Esophagus muscularis mucosa (tissue), 4 donors: Measurements from ENCODE around the gene TMEM132C. TPM values are rescaled to one million over a fixed set of nuclear protein-coding genes. Genes with fewer than 3 reads are reported as not detected.

Experiments
- DNase-seq: peaks from one replicate; pipeline ENCODE4 v3.0.0-alpha.2; 2017; ENCODE audit errors: extremely low spot score
- H3K27ac ChIP-seq, 4 donors: fragments of 200-600 bp; sonication (generic); replicated peaks in 1 of 4; 1 replicate in 3 of 4; 2 replicates in 1 of 4; pipeline ENCODE4 v1.5.1; 2016 to 2019; ENCODE audit warnings: mild to moderate bottlenecking in 1 of 4
- H3K27me3 ChIP-seq, 4 donors: fragments of 200-600 bp; sonication (generic); one replicate each; pipeline versions ENCODE4 v1.5.1 to v1.6.0; 2016 to 2019
- H3K36me3 ChIP-seq, 4 donors: fragments of 200-600 bp; sonication (generic); one replicate each; pipeline ENCODE4 v1.5.1; 2016 to 2019
- H3K4me1 ChIP-seq, 4 donors: fragments of 200-600 bp; sonication (generic); one replicate each; pipeline ENCODE4 v1.5.1; 2016 to 2019
- H3K4me3 ChIP-seq, 4 donors: fragments of 200-600 bp; sonication (generic); 1 replicate in 2 of 4; 2 replicates in 2 of 4; pipeline ENCODE4 v1.5.1; 2016 to 2019; ENCODE audit warnings: mild to moderate bottlenecking in 4 of 4, moderate library complexity in 1 of 4
- H3K9me3 ChIP-seq, 4 donors: fragments of 200-600 bp; sonication (generic); 1 replicate in 3 of 4; 2 replicates in 1 of 4; pipeline ENCODE4 v1.5.1; 2016 to 2019
- EP300 ChIP-seq: sonication (generic); formaldehyde crosslinking; IDR thresholded peaks from one replicate; pipeline ENCODE4 v1.6.1; 2017; ENCODE audit warnings: antibody characterized with exemption
- POLR2A ChIP-seq: fragments of 450-650 bp; IDR thresholded peaks from one replicate; pipeline ENCODE4 v1.6.1; 2017; ENCODE audit warnings: antibody characterized with exemption, moderate library complexity, mild to moderate bottlenecking, low read depth
- POLR2AphosphoS5 ChIP-seq, 2 donors: sonication (generic); formaldehyde crosslinking; IDR thresholded peaks; one replicate each; pipeline ENCODE4 v1.6.1; 2017; ENCODE audit warnings: antibody characterized with exemption in 2 of 2
- WGBS: methylation state at CpG from one replicate; pipeline ENCODE4 v1.1.5; 2018; 5-methylcytosine and 5-hydroxymethylcytosine counted together
- intact Hi-C: fragments of 100-400 bp; cut with DNase I; formaldehyde crosslinking; loops from one replicate; pipeline ENCODE4 v1.15.1; 2023
- total RNA-seq, 4 donors: library from RNA; depleted of rRNA; stranded (reverse); fragments of >200 nt; gene quantifications; one replicate each; pipeline versions ENCODE4 v1.1.0 to v1.2.1, GENCODE V29; 2016
- TF ChIP-seq, protein P1 (sequence below), 3 experiments: fragments of 200-600 bp in 2 of 3; fragments of 450-650 bp in 1 of 3; sonication (generic) in 2 of 3; IDR thresholded peaks; one replicate each; pipeline ENCODE4 v1.5.1; 2017 to 2019; ENCODE audit warnings: antibody characterized with exemption in 3 of 3, mild to moderate bottlenecking in 2 of 3, moderate library complexity in 1 of 3

TMEM132C gene
- total RNA-seq, 4 donors from 2014 or later = 2.9 to 3.8 (median 3.5) TPM

DNA sequence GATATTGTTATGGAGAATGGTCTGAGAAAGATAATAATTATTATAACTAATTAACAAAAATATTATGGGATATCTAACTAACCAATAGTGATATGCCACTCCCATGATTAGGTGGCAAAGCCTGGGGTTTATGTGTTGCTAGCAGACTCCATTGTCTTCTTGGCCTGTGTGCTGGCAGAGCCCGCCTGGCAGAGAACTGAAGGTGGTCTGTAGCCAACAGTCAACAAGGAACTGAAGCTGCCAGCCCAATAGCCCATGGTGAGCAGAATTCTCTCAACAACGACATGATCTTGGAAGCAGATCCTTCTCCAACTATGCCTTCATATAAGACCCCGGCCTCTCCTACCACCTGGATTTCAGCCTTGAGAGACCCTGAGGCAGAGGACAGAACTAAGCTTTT lies 298.0 kb downstream of the TMEM132C start:
- no peak overlapping the region for H3K4me3 ChIP-seq

DNA sequence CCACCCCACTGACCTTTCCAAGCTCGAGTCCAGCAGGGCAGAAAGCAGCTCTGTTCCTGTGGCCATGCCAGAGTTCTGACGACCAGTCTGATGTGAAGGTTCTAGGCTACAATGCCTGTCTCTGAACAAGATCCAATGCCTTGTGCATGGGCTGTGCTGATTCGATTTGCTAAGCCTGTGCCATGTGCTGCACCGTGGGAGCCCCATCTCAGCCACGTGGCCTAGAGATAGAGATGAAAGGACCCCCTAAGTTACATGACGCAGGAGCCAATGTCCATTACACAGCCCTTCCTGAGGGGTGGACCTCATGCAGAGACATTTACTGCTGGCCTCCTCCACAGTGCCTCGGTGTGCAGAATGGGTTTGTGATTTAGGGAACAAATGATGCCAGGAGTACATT lies 300.8 kb downstream of the TMEM132C start:
- WGBS = 73% methylated on average over 7 of the region's 7 CpGs
- no peak overlapping the region for H3K27ac ChIP-seq
- peaks cover 0 to 7% (median 3%) of the 10 kb centered on the region in 4 donors for H3K9me3 ChIP-seq
- no peak overlapping the region for H3K4me3 ChIP-seq
- H3K27me3 ChIP-seq = no peaks in the 10 kb centered on the region
- H3K4me1 ChIP-seq = no peaks in the 10 kb centered on the region
- TF ChIP-seq, protein P1, sequence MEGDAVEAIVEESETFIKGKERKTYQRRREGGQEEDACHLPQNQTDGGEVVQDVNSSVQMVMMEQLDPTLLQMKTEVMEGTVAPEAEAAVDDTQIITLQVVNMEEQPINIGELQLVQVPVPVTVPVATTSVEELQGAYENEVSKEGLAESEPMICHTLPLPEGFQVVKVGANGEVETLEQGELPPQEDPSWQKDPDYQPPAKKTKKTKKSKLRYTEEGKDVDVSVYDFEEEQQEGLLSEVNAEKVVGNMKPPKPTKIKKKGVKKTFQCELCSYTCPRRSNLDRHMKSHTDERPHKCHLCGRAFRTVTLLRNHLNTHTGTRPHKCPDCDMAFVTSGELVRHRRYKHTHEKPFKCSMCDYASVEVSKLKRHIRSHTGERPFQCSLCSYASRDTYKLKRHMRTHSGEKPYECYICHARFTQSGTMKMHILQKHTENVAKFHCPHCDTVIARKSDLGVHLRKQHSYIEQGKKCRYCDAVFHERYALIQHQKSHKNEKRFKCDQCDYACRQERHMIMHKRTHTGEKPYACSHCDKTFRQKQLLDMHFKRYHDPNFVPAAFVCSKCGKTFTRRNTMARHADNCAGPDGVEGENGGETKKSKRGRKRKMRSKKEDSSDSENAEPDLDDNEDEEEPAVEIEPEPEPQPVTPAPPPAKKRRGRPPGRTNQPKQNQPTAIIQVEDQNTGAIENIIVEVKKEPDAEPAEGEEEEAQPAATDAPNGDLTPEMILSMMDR (IDR thresholded peaks at IDR 0.05) = no peak
- TF ChIP-seq POLR2AphosphoS5 (IDR thresholded peaks at IDR 0.05) (no peak), EP300 (no peak), POLR2A (no peak)
- H3K36me3 ChIP-seq = no peaks in the 10 kb centered on the region
- intact Hi-C loops = no loop called here
- no peak for DNase-seq

More for the DNA sequence above, 298.0 kb downstream of the TMEM132C start:
- 90% methylated on average over 3 of the region's 3 CpGs for WGBS
- TF ChIP-seq, protein P1 (IDR thresholded peaks at IDR 0.05) = no peak
- no peak for TF ChIP-seq POLR2AphosphoS5 (IDR thresholded peaks at IDR 0.05)
- no peak for TF ChIP-seq EP300
- TF ChIP-seq POLR2A = no peak
- Histone ChIP-seq H3K36me3 (no peaks in the 10 kb centered on the region), H3K27ac (no peak overlapping the region), H3K9me3 (peaks cover 0 to 12% (median 5%) of the 10 kb centered on the region in 4 donors), H3K4me1 (no peaks in the 10 kb centered on the region), H3K27me3 (peaks cover 0 to 8% (median 0%) of the 10 kb centered on the region in 4 donors)
- intact Hi-C loops = no loop called here
- no peak for DNase-seq

- Histone ChIP-seq H3K9me3 (no peaks in the 10 kb centered on the region), H3K4me3 (no peak overlapping the region), H3K27me3 (no peaks in the 10 kb centered on the region), H3K27ac (no peak overlapping the region), H3K36me3 (no peaks in the 10 kb centered on the region), H3K4me1 (no peaks in the 10 kb centered on the region)
- 54% methylated on average over 11 of the region's 11 CpGs for WGBS
- intact Hi-C loops = no loop called here
- no peak for TF ChIP-seq POLR2AphosphoS5 (IDR thresholded peaks at IDR 0.05)
- TF ChIP-seq EP300 = no peak
- TF ChIP-seq, protein P1 (IDR thresholded peaks at IDR 0.05) = no peak
- no peak for TF ChIP-seq POLR2A
- DNase-seq = no peak
Observed at GRCh38 chr12:128570191-128571065, 303.5 kb downstream of the TMEM132C start.

DNA sequence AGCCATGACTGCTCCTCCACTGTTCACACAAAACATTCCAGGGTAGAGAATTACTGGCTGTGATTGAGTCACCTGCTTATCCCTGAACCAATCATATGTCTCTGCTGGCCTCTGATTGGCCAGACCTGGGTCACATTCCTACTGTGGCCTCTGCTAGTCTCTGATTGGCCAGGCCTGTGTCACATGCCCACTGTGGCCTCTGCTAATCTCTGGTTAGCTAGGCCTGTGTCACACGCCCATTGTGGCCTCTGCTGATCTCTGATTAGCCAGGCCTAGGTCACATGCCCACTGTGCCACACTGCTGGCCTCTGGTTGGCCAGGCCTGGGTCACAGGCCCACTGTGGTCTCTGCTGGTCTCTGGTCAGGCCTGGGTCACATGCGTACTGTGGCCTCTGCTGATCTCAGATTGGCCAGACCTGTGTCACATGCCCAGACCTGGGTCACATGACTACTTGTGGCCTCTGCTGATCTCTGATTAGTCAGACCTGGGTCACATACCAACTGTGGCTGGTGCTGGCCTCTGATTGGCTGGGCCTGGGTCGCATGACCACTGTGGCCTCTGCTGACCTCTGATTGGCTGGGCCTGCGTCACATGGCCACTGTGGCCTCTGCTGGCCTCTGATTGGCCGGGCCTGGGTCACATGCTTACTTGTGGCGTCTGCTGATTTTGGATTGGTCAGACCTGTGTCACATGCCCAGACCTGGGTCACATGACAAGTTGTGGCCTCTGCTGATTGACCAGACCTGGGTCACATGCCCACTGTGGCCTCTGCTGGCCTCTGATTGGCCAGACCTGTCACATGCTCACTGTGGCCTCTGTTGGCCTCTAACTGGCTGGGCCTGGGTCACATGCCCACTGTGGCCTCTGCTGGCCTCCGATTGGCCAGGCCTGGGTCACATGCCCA lies 305.2 kb downstream of the TMEM132C start:
- TF ChIP-seq POLR2AphosphoS5 (IDR thresholded peaks at IDR 0.05) = no peak
- TF ChIP-seq, protein P1 (IDR thresholded peaks at IDR 0.05) = no peak
- TF ChIP-seq EP300 = no peak
- no peak for TF ChIP-seq POLR2A

More for the DNA sequence above, 305.2 kb downstream of the TMEM132C start:
- H3K4me3 ChIP-seq = no peak overlapping the region
- WGBS = 87% methylated on average over 6 of the region's 7 CpGs
- no peaks in the 10 kb centered on the region for H3K36me3 ChIP-seq
- intact Hi-C loops = no loop called here
- no peaks in the 10 kb centered on the region for H3K4me1 ChIP-seq
- no peak for DNase-seq
- H3K27me3 ChIP-seq = no peaks in the 10 kb centered on the region
- H3K27ac ChIP-seq = no peak overlapping the region
- H3K9me3 ChIP-seq = no peaks in the 10 kb centered on the region
